ENCODE data around the gene PPP1R13B.

- TF ChIP-seq, protein P1, sequence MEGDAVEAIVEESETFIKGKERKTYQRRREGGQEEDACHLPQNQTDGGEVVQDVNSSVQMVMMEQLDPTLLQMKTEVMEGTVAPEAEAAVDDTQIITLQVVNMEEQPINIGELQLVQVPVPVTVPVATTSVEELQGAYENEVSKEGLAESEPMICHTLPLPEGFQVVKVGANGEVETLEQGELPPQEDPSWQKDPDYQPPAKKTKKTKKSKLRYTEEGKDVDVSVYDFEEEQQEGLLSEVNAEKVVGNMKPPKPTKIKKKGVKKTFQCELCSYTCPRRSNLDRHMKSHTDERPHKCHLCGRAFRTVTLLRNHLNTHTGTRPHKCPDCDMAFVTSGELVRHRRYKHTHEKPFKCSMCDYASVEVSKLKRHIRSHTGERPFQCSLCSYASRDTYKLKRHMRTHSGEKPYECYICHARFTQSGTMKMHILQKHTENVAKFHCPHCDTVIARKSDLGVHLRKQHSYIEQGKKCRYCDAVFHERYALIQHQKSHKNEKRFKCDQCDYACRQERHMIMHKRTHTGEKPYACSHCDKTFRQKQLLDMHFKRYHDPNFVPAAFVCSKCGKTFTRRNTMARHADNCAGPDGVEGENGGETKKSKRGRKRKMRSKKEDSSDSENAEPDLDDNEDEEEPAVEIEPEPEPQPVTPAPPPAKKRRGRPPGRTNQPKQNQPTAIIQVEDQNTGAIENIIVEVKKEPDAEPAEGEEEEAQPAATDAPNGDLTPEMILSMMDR (IDR thresholded peaks at IDR 0.05) = no peak
- TF ChIP-seq POLR2A (IDR thresholded peaks at IDR 0.05) = no peak
Observed at GRCh38 chr14:103857256-103857655, 9.9 kb upstream of the PPP1R13B start.

All from heart left ventricle (tissue), 13 donors.